Esophagus muscularis mucosa (tissue), 4 donors: Measurements from ENCODE around the gene SCML2. TPM values are rescaled to one million over a fixed set of nuclear protein-coding genes. Genes with fewer than 3 reads are reported as not detected.

Experiments used
- DNase-seq: peaks from one replicate; pipeline ENCODE4 v3.0.0-alpha.2; 2017; ENCODE audit errors: extremely low spot score
- H3K27ac ChIP-seq, 4 donors: fragments of 200-600 bp; sonication (generic); replicated peaks in 1 of 4; 1 replicate in 3 of 4; 2 replicates in 1 of 4; pipeline ENCODE4 v1.5.1; 2016 to 2019; ENCODE audit warnings: mild to moderate bottlenecking in 1 of 4
- H3K27me3 ChIP-seq, 4 donors: fragments of 200-600 bp; sonication (generic); one replicate each; pipeline versions ENCODE4 v1.5.1 to v1.6.0; 2016 to 2019
- H3K36me3 ChIP-seq, 4 donors: fragments of 200-600 bp; sonication (generic); one replicate each; pipeline ENCODE4 v1.5.1; 2016 to 2019
- H3K4me1 ChIP-seq, 4 donors: fragments of 200-600 bp; sonication (generic); one replicate each; pipeline ENCODE4 v1.5.1; 2016 to 2019
- H3K4me3 ChIP-seq, 4 donors: fragments of 200-600 bp; sonication (generic); 1 replicate in 2 of 4; 2 replicates in 2 of 4; pipeline ENCODE4 v1.5.1; 2016 to 2019; ENCODE audit warnings: mild to moderate bottlenecking in 4 of 4, moderate library complexity in 1 of 4
- H3K9me3 ChIP-seq, 4 donors: fragments of 200-600 bp; sonication (generic); 1 replicate in 3 of 4; 2 replicates in 1 of 4; pipeline ENCODE4 v1.5.1; 2016 to 2019
- EP300 ChIP-seq: sonication (generic); formaldehyde crosslinking; IDR thresholded peaks from one replicate; pipeline ENCODE4 v1.6.1; 2017; ENCODE audit warnings: antibody characterized with exemption
- POLR2A ChIP-seq: fragments of 450-650 bp; IDR thresholded peaks from one replicate; pipeline ENCODE4 v1.6.1; 2017; ENCODE audit warnings: antibody characterized with exemption, moderate library complexity, mild to moderate bottlenecking, low read depth
- POLR2AphosphoS5 ChIP-seq, 2 donors: sonication (generic); formaldehyde crosslinking; IDR thresholded peaks; one replicate each; pipeline ENCODE4 v1.6.1; 2017; ENCODE audit warnings: antibody characterized with exemption in 2 of 2
- WGBS: methylation state at CpG from one replicate; pipeline ENCODE4 v1.1.5; 2018; 5-methylcytosine and 5-hydroxymethylcytosine counted together
- intact Hi-C: fragments of 100-400 bp; cut with DNase I; formaldehyde crosslinking; loops from one replicate; pipeline ENCODE4 v1.15.1; 2023
- total RNA-seq, 4 donors: library from RNA; depleted of rRNA; stranded (reverse); fragments of >200 nt; gene quantifications; one replicate each; pipeline versions ENCODE4 v1.1.0 to v1.2.1, GENCODE V29; 2016
- TF ChIP-seq, protein P1 (sequence below), 3 experiments: fragments of 200-600 bp in 2 of 3; fragments of 450-650 bp in 1 of 3; sonication (generic) in 2 of 3; IDR thresholded peaks; one replicate each; pipeline ENCODE4 v1.5.1; 2017 to 2019; ENCODE audit warnings: antibody characterized with exemption in 3 of 3, mild to moderate bottlenecking in 2 of 3, moderate library complexity in 1 of 3

Gene SCML2
- total RNA-seq, 4 donors from 2014 or later: 0.99 to 2.6 (median 1.7) TPM

DNA sequence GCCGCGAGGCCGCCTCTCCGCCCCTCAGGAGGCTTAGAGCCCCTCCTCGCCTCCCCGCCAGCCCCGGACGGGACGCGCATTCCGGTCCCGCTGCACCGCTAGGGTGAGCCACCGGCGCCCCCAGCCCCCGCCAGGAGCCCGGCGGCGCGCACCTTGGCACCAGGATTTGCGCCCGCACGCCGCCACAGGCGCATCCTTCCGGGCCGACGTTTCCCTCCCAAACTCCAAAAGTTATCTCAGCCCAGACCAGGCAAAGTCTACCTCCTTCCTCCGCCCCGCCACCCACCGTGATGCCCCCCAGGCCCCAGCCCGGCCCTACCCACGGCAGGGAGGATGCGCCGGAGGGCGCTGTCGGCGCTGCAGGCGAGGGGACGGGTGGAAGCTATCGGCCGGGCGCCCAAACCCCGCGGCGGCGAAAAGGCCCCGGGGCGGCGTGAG, 538 bp downstream of the SCML2 start:
- intact Hi-C loops: no loop called here
- Histone ChIP-seq H3K9me3 (no peaks in the 10 kb centered on the region), H3K4me1 (peaks cover 0 to 12% (median 7%) of the 10 kb centered on the region in 4 donors), H3K4me3 (peak overlapping the region; percentile 58 to 73 (median 60)), H3K27ac (peak overlapping the region; percentile 56 to 74 (median 64)), H3K27me3 (peaks cover 0 to 6% (median 0%) of the 10 kb centered on the region in 4 donors), H3K36me3 (no peaks in the 10 kb centered on the region)
- WGBS: 20% methylated on average over 13 of the region's 50 CpGs
- no peak for TF ChIP-seq POLR2AphosphoS5 (IDR thresholded peaks at IDR 0.05)
- TF ChIP-seq, protein P1, sequence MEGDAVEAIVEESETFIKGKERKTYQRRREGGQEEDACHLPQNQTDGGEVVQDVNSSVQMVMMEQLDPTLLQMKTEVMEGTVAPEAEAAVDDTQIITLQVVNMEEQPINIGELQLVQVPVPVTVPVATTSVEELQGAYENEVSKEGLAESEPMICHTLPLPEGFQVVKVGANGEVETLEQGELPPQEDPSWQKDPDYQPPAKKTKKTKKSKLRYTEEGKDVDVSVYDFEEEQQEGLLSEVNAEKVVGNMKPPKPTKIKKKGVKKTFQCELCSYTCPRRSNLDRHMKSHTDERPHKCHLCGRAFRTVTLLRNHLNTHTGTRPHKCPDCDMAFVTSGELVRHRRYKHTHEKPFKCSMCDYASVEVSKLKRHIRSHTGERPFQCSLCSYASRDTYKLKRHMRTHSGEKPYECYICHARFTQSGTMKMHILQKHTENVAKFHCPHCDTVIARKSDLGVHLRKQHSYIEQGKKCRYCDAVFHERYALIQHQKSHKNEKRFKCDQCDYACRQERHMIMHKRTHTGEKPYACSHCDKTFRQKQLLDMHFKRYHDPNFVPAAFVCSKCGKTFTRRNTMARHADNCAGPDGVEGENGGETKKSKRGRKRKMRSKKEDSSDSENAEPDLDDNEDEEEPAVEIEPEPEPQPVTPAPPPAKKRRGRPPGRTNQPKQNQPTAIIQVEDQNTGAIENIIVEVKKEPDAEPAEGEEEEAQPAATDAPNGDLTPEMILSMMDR (IDR thresholded peaks at IDR 0.05): peak in 1 of 3 experiments; percentile 6
- no peak for DNase-seq

DNA sequence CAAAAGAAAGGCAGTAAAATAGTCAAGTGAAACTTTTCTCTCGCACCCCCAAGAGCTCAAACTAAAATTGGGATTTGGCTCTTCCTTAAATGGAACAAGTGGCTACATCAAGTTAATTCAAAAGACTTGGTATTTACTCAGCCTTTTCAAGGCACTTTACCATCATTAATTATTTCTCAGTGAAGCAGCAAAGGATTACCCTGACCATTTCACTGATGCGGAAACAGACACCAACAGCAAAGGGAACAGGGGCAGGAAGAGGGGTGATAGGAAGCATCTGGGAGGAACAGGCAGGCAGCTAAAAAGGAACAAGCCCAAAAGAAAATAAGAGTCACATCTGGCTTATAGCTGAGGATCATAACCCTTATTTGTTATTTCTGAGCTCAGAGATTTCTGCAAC, 2.7 kb downstream of the SCML2 start:
- WGBS: 72% methylated on average over 2 of the region's 2 CpGs

DNA sequence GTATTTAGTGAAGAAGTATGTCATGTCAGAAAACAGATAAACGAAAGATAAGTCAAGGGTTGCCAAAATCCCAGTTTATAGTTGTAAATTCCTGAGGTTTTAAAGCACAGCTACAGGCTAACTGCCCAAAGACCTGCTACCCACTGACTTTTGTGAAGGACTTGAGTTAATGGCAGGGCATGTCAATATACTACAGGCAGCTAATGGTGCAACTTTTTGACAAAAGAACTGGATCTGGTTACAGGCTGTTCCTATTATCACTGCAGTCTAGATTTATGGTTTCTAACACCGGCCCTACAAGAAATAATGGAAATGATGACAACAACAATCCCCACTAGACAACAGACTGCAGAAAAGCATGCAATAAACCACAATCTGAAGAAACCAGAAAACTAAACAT, 6.4 kb downstream of the SCML2 start:
- TF ChIP-seq POLR2A: no peak
- no peak for TF ChIP-seq EP300
- TF ChIP-seq, protein P1 (IDR thresholded peaks at IDR 0.05): no peak
- no peak for TF ChIP-seq POLR2AphosphoS5 (IDR thresholded peaks at IDR 0.05)
- 65% methylated on average over 2 of the region's 2 CpGs for WGBS
- no peak overlapping the region for H3K4me3 ChIP-seq
- DNase-seq: no peak
- no peaks in the 10 kb centered on the region for H3K36me3 ChIP-seq
- H3K9me3 ChIP-seq: no peaks in the 10 kb centered on the region
- intact Hi-C loops: no loop called here
- no peak overlapping the region for H3K27ac ChIP-seq
- peaks cover 0 to 6% (median 0%) of the 10 kb centered on the region in 4 donors for H3K27me3 ChIP-seq
- H3K4me1 ChIP-seq: no peaks in the 10 kb centered on the region

More for the DNA sequence above, 2.7 kb downstream of the SCML2 start:
- Histone ChIP-seq H3K27ac (no peak overlapping the region), H3K9me3 (no peaks in the 10 kb centered on the region), H3K4me1 (peaks cover 0 to 12% (median 7%) of the 10 kb centered on the region in 4 donors), H3K4me3 (no peak overlapping the region), H3K27me3 (peaks cover 0 to 6% (median 0%) of the 10 kb centered on the region in 4 donors), H3K36me3 (no peaks in the 10 kb centered on the region)
- intact Hi-C loops: no loop called here
- TF ChIP-seq POLR2AphosphoS5 (IDR thresholded peaks at IDR 0.05) (no peak), POLR2A (no peak), EP300 (no peak)
- TF ChIP-seq, protein P1 (IDR thresholded peaks at IDR 0.05): no peak
- no peak for DNase-seq

DNA sequence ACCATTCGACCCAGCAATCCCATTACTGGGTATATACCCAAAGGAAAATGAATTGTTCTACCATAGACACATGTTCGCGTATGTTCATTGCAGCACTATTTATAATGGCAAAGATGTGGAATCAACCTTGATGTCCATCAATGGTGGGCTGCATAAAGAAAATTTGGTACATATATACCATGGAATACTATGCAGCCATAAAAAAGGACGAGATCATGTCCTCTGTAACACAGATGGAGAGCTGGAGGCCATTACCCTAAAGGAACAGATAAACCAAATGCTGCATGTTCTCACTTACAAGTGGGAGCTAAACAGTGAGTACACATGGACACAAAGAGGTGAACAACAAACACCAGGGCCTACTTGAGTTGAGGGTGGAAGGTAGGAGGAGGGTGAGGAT, 45.1 kb downstream of the SCML2 start:
- TF ChIP-seq POLR2AphosphoS5 (IDR thresholded peaks at IDR 0.05): no peak
- no peak for TF ChIP-seq EP300
- TF ChIP-seq, protein P1 (IDR thresholded peaks at IDR 0.05): no peak
- 87% methylated on average over 4 of the region's 4 CpGs for WGBS
- intact Hi-C loops: no loop called here
- DNase-seq: no peak
- Histone ChIP-seq H3K36me3 (no peaks in the 10 kb centered on the region), H3K4me1 (no peaks in the 10 kb centered on the region), H3K27me3 (no peaks in the 10 kb centered on the region), H3K27ac (no peak overlapping the region), H3K9me3 (no peaks in the 10 kb centered on the region), H3K4me3 (no peak overlapping the region)

DNA sequence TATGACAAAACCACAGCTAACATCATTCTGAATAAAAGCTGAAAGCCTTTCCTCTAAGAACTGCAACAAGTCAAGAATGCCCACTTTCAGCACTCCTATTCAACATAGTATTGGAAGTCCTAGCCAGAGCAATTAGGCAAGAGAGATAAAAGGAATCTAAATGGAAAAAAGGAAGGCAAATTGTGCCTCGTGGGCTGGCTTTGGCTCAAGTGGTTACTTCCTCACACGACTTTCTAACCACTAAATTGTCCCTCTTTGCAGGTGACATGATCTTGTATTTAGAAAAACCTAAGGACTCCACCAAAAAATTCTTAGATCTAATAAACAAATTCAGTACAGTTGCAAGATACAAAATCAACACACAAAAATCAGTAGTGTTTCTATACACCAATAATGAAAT, 57.2 kb downstream of the SCML2 start:
- no peak for DNase-seq
- Histone ChIP-seq H3K27me3 (no peaks in the 10 kb centered on the region), H3K9me3 (peaks cover 0 to 12% (median 0%) of the 10 kb centered on the region in 4 donors), H3K27ac (no peak overlapping the region), H3K36me3 (no peaks in the 10 kb centered on the region), H3K4me3 (no peak overlapping the region), H3K4me1 (no peaks in the 10 kb centered on the region)
- intact Hi-C loops: no loop called here
- TF ChIP-seq EP300 (no peak), POLR2A (no peak), POLR2AphosphoS5 (IDR thresholded peaks at IDR 0.05) (no peak)
- TF ChIP-seq, protein P1 (IDR thresholded peaks at IDR 0.05): no peak
- WGBS: 38% methylated on average over 2 of the region's 2 CpGs
